Epithelial cell of esophagus (primary cell): ENCODE data around the gene LACTB.

Source experiments
- DNase-seq: peaks from one replicate; pipeline ENCODE4 v3.0.0; 2010; ENCODE audit warnings: low read depth
- H3K4me3 ChIP-seq: 2 replicates; pipeline ENCODE4 v1.5.1; 2011; ENCODE audit warnings: mild to moderate bottlenecking, low read length, control low read depth
- CTCF ChIP-seq: IDR thresholded peaks from 2 replicates; pipeline ENCODE4 v1.5.1; 2011; ENCODE audit warnings: low read depth, mild to moderate bottlenecking, low read length, control low read depth, inconsistent platforms; ENCODE audit not compliant: insufficient read depth; ENCODE audit errors: missing control alignments

LACTB gene

GRCh38 chr15:63083044-63083443 lies 38.6 kb upstream of the LACTB start:
- no peak for DNase-seq
- H3K4me3 ChIP-seq: no peak overlapping the region
- no peak for TF ChIP-seq CTCF

DNA sequence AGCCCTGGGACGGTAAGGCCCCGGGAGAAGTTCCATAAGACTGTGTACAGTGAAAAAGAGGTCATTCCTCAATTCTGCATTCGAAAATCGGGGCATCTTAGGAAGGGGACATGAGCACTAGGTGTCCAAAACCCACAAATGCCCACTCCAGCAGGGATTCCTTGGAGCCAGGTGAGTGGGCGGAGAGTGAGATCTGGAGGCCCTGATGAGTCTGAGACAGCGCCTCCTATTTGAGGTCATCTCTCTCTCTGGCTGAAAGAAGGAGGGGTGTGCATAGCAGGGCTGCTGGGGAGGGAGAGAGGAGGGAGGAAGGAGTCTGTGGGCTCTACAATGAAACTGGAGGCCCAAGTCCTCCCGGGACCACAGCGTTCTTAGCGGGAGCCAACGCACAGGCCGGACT lies 38.1 kb upstream of the LACTB start:
- TF ChIP-seq CTCF: no peak
- no peak overlapping the region for H3K4me3 ChIP-seq
- no peak for DNase-seq

- no peak for TF ChIP-seq CTCF
- DNase-seq: no peak
Measured at GRCh38 chr15:63084806-63085205, 36.9 kb upstream of the LACTB start.

DNA sequence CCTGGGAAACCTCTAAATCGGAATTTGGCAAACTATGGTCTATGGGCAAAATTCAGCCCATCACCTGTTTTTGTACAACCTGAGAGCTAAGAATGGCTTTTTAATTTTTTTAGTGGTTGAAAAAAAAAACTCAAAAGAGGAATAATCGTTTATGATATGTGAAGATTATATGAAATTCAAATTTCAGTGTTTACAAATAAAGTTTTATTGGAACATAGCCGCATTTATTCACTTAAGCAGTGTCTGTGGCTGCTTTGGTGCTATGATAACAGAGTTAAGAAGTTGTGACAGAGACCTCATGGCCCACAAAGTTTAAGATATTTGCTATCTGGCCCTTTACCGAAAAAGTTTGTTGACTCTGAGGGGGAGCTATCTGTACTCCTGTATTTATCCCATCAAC lies 36.4 kb upstream of the LACTB start:
- no peak overlapping the region for H3K4me3 ChIP-seq
- TF ChIP-seq CTCF: no peak
- no peak for DNase-seq

More at GRCh38 chr15:63084806-63085205, 36.9 kb upstream of the LACTB start:
- H3K4me3 ChIP-seq: no peak overlapping the region

GRCh38 chr15:63086271-63086670 lies 35.4 kb upstream of the LACTB start:
- H3K4me3 ChIP-seq: no peak overlapping the region
- no peak for TF ChIP-seq CTCF
- no peak for DNase-seq

GRCh38 chr15:63086947-63087346 lies 34.7 kb upstream of the LACTB start:
- DNase-seq: no peak
- H3K4me3 ChIP-seq: no peak overlapping the region

More at GRCh38 chr15:63086947-63087346, 34.7 kb upstream of the LACTB start:
- TF ChIP-seq CTCF: no peak
